T-helper 9 cell (primary cell): ENCODE data around the gene C1RL.
"Not testable (repeated sequence)": the region's sequence is repeated elsewhere in the genome, so short reads cannot be mapped to it uniquely, and the experiment has no call there.

Experiments
- DNase-seq: peaks from one replicate; pipeline ENCODE4 v3.0.0-alpha.2; 2020

C1RL gene

GRCh38 chr12:7059780-7060179, 49.2 kb downstream of the C1RL start:
- no peak for DNase-seq

GRCh38 chr12:7058850-7059395, 50.1 kb downstream of the C1RL start:
- DNase-seq: no peak

DNA sequence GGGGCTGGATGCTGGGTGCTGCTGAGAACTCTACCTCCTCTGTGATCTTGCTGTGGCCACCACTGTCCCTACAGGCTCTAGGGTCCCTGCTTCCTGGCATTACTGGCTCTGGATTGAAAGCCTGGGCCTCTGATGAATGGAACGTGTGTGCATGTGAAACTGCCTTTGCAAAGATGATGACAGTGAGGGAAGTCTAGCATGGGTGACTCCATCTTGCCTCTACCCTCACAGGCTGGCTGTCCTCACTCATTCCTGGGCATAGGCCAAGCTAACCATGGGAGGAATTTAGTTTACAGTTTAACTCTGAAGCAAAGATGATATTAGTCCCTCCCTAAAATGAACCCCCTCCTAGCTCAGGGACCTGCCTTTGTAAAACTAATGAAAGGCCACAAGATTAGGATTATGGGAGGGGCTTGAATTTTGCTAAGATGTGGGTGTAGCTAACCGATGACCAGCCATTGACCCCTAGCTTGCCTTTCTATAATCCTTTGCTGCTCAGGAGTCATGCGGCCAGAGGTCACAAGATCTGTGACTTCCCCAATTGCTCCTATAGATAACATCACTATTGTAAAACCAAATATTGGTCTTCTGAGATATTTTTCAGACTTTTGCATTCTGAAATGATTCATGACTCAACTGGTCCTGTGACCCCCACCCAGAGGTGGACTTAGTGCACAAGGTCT, 50.7 kb downstream of the C1RL start:
- DNase-seq: no peak

DNA sequence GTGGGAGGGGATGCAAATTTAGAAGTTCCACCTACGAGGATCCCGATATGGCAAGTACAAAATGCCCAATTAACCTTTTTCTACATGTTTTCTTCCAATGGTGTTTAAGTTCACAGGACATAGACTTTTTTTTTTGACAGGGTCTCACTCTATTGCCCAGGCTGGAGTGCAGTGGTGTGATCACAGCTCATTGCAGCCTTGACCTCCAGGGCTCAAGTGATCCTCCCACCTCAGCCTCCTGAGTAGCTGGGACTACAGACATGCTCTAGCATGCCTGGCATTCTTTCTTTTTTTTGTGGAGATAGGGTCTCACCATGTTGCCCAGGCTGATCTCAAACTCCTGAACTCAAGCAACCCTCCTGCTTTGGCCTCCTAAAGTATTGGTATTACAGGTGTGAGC, 53.3 kb downstream of the C1RL start:
- not testable (repeated sequence) for DNase-seq

DNA sequence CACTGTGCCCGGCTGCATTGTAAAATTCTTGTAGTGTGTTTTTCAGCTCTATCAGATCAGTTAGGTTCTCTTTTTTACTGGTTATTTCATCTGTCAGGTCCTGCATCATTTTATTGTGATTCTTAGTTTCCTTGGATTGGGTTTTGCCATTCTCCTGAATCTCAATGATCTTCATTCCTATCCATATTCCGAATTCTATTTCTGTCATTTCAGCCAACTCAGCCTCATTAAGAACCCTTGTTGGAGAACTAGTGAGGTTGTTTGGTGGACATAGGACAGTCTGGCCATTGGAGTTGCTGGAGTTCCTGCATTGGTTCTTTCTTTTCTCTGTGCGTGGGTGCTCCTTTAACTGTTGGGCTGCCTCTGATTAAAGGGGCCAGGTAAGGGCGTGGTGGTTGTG, 54.1 kb downstream of the C1RL start:
- DNase-seq: no peak

- DNase-seq: not testable (repeated sequence)
Observed at GRCh38 chr12:7049973-7050372, 59.0 kb downstream of the C1RL start.

DNA sequence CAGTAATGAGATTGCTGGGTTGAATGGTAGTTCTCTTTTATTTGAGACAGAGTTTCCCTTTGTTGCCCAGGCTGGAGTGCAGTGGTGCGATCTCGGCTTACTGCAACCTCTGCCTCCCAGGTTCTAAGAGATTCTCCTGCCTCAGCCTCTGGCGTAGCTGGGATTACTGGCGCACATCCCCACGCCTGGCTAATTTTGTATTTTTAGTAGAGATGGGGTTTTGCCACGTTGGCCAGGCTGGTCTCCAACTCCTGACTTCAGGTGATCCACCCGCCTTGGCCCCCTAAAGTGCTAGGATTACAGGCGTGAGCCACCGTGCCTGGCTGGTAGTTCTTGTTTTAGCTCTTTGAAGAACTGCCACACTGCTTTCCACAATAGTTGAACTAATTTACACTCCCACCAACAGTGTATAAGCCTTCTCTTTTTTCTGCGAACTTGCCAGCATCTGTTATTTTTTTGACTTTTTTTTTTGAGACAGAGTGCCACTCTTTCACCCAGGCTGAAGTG, 59.5 kb downstream of the C1RL start:
- not testable (repeated sequence) for DNase-seq

DNA sequence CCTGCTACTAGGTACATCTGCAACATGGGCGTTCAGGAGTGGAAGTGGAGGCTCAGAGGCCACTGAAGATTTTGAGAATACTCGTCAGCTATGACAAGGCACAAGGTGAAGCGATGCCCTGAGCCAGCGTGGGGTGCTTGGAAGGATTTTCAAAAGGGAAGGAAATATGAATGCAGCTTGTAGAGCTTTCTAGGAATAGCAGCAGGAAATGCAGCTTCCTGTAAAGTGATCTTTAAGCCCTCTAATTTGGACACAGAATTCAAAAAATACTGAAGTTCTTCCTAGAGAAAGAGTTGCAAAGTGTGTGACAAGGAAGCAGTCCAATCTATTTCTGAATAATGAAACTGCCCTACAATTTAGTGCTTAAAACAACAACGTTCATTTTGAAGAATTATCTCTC, 61.7 kb downstream of the C1RL start:
- DNase-seq: no peak

- DNase-seq: no peak
Observed at GRCh38 chr12:7046383-7047105, 62.5 kb downstream of the C1RL start.

GRCh38 chr12:7045913-7046312, 63.1 kb downstream of the C1RL start:
- no peak for DNase-seq
